Stimulated activated CD8-positive, alpha-beta memory T cell treated with anti-CD3 and anti-CD28 coated beads, Interleukin-4, amount 100 ng/mL, for 4 hours (primary cell): ENCODE results near the gene PSME3IP1.

Experiments used
- DNase-seq, 2 donors: peaks; one replicate each; pipeline ENCODE4 v3.0.0-alpha.2; 2020; ENCODE audit warnings: low read depth in 2 of 2, low spot score in 1 of 2

PSME3IP1 gene

DNA sequence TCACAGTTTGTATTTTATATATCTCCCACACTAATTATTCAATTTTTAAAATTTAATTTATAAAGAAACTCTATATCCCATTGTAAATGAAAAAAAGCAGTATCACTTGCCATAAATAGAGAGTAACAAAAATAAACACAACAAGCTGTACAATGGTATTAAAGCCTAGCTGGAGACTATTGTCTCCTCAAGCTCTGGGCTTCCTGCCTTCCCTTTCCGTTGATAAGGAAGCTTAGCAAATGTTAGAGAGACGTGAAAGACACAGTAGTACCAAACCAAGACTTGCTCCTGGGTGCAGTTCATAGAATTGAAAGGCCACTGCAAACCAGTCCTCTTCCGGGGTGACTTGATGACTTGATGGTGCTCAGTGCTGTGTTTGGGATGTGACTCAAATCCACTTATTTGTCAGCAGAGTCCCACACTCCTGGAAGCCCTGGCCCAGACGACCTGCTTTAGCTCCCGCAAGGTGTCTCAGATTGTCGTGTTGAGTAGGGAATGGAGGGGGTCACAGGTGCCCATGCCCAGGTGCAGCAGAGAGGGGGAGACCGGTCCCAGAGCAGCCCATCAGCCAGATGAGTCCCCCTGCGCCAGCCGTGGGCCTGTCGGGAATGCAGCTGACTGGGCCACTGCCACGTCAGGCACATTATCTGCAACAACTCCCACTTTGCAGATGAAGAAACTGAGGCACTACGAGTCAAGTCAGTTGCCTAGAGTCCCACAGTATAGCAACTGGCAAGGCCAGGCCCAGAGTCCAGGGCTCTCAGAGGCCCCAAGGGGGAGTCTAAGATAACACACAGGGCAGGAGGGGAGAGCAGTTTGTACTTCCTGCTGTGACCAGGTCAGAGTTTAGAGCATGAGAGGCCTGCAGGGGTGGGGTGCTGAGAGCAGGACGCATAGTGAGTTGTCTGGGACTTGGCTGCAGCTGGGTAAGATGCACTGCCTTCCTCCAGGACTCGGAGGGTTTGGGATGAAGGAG is 40.5 kb downstream of the PSME3IP1 start:
- no peak for DNase-seq

DNA sequence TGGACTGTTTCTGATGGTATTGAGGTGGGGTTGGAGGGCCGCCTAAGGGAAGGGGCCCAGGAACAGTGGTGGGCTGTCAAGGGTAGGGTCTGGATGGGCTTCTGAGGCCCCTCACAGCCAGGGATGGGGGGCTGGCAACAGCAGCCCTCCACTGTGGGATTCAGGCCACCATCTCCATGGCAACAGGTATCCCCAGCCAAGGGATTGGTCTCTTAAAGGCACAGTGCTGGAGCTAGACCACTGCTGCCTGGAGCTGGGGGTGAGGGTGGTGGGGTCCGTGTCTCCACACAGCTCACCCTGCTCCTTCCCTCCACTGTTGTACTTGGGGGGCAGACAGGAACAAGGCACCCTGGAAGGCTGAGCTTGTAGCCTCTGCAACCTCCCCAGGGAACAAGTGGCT is 41.8 kb downstream of the PSME3IP1 start:
- DNase-seq: no peak

DNA sequence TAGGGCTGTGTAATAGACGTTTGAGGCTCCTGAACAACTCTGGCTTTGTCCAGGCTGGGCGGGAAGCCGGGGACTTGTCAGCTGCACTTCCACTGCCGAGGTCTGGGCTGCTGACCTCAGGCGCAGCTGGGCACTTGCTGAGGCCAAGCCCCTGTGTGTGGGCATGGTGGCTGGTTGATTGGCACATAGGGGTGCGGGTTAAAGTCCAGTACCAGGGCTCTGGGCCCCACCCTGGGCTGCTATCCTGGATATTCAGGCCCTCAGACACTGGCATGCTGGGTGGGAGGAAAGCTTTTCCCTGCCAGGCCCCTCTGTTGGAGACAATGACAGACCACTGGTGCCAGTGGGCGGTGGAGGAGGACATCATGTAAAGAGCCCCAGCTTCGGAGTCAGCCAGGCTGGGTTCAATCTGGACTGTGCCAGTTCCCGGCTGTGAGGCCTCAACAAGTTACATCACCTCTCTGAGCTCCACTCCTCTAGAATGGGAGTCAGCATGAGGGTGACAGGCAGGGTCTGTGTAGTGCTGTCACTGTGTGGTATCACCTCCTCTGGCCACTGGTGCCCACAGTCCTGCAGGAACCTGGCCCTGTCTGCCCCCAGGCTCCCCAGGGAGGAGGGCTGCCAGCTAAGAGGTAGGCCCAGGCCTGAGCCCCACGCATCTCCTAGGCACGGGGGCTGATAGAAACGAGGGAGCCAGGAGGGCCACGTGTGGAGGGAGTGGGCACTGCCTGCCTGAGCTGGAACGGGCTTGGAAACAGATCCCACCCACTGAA is 42.5 kb downstream of the PSME3IP1 start:
- no peak for DNase-seq

DNA sequence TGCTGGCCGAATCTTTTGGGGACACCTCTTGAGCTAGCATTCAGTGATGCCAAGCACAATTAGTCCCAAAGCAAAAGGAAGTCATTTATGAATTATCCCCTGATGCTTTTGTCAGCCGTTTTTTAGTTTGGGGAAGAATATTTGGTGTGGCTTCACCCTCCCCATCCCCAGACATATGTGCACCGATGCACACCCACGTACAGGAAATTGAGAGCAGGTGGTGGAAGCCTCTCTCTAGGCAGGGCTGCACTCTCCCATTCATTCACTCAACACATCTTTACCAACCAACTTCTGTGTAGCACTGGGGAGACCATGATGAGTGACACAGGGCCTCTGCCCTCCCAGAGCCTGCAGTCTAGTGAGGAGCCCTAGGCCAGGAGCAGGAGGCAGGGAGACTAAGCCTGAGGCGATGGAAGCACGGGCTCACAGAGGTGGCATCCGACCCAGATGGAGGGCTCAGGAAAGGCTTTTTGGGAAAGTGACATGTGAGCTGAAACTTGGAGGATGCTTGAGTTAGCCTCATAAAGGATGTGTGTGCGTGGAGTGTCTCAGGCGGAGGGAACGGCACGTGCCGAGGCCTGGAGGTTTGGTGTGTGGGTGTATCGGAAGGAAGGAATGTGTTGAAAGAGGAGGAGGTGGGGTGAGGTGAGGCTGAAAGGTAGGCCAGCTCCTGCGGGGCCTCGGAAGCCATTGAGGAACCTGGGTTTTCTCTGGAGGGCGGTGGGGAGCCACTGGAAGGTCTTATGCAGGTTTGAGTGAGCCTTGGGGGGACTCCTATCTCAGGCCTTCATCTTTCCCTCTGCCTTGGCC is 43.8 kb downstream of the PSME3IP1 start:
- no peak for DNase-seq

DNA sequence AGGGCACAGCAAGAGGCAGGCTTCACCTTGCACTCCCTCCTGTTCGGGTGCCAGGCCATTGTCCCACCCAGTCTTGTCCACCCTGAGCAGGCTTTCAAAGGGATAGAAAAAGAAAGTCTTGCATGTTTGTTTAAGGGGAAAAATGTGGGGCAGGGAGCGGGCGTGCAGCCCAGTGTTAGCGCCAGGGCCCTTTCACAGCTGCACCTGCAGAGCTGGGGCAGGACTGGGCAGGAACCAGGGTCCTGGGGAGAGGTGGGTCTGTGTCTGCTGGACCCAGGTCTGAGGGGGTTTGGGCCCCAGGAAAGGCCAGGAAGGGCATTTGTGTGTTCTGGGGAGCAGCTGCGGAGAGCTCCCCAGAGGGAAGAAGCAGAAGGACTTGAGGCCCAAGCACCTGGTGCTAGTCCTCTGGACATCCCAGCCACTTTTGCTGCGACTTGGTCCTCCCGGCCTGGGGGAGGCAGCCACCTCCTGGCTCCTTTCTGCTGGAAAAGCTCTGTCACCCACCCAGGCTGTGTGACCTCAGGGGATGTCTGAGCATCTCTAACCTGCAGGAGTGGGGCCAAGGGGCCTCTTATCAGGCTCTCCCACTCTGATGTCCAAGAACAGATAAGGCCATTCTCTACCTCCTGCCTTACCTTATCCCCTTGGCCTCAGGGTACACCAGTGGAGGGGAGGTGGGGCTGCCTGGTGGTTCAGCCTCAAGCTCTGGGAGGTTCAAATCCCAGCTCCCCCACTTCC is 44.7 kb downstream of the PSME3IP1 start:
- DNase-seq: no peak

DNA sequence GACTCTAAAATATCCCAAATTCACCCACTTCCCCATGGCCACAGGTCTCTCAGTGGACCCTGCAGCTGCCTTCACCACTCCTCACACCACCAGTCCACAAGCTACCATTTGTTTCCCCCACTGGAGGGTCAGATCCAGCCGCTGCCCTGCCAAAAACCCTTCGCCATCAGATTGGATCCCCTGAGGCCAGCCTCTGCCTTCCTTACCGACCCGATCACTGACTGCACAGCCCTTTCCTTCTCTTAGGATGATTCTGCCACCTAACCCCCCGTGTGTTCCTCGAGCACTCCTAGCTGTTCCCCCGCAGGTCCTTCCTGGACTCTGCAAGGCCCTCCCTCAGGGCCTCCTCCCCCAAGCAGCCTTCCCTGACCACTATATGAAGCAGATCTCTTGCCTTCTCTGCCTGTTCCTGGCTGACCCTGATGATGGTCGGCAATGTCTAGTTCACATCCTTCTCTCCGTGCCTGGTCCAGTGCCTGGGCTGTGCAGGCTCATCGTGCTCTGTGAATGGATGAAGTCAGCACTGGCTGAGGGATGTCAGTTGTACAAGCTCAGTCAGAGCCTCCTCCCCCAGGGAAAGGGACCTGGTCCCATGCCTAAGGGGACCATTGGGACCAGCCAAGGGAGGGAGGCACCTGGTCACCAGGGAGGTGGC is 47.4 kb downstream of the PSME3IP1 start:
- DNase-seq: no peak

DNA sequence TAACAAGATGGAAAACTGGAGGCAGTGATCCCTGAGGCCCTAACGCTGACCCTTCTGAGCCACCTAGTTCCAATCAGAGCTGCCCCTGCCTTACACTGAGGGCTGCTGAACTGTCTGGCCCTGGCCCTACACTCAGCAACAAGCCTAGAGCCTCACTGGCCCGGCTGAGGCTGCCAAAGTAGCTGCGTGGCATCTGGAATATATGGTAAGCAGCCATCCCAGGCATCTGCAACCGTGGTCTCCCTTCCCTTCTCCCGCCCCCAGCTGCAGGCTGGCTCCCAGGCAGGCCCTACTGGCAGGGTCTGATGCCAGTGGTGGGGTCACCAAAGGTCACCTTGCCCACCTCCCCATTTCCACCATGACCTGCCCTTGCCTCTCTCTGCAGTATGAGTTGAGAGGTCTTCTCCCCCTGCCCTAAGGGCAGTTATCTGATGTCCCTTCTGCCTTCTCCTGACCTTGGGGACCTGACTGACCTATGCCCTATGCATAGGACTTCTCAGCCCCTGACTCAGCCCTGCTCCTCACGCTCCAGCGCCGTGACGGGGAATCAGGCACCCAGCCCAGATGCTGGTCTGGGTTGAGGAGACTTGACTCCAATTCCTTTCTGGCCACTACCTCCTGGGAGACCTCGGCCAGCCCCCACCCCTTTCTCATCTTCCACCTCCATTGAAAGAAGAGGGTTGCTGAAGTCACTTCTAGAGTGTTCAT is 48.1 kb downstream of the PSME3IP1 start:
- no peak for DNase-seq

DNA sequence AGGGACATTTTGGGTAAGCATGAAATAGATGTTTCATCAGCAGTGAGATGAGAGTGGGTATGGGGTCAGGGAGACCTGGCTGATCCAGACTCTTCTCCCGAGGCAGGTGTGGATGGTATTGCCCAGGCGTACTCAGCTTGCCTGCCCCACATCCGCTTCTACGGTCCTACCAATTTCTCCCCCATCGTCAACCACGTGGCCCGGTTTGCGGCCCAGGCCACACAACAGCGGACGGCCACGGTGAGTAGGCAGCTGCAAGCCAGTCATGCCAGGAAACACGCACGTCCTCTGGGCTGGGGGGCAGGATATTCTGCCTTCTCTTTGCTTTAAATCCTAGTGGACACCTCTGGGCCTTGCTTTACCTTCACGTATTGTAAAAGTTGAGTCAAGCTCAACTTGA is 48.8 kb downstream of the PSME3IP1 start:
- DNase-seq: no peak

DNA sequence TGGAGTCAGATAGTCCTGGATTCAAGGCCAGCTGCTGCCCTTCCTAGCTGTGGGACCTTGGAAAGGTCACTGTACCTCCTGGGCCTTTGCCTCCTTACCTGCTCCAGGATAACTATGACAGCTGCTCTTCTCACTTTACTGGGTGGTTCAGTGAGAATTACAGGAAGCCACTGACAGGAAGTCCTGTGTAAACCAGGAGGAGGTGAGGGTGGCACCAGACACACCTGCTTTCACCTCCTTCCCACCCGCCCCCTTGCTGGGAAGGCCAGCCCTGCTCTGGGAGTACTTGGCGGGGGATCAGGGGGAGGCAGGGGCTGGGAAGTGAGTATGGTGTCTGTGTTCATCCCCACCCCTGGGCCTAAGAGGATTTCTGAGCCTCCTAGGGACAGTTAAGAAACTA is 50.9 kb downstream of the PSME3IP1 start:
- DNase-seq: peak in 1 of 2 donors; percentile 14

DNA sequence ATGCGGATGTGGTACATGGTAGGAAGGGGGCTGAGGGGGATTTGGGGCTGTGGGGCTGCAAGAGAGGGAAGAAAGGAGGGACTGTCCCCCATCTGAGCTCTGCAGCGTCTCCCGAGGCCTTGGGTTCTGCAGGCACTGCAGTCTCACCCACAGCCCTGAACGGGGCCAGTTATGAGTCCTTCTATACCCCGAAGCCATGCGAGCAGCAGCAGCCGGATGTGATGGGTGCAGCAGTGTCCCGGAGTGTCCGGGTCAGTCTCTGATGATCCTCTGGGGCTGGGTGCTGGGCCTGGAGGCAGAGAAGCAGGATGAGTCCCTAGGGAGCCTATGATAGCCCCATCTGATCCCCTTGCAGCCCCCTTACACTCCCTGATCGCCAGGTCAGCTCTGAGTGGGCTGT is 52.0 kb downstream of the PSME3IP1 start:
- no peak for DNase-seq

DNA sequence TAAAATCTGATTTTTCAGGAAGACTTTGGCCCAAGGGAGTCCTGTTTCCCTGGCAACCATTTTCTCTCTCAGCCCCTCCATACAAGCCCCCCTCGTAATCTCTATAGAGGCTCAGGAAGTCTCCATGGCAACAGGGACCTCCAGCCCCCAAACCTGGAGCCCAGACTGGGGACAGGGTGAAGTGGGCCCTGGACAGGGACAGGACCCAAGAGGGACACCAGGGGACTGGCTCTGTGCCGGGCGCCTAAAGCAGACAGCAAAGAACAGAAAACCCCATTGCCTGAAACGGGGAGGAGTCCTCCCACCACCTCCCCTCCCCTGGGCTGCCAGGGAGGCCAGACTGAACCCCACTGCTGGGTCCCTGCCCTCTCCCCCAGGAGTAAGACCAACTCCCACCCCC is 52.8 kb downstream of the PSME3IP1 start:
- DNase-seq: no peak

DNA sequence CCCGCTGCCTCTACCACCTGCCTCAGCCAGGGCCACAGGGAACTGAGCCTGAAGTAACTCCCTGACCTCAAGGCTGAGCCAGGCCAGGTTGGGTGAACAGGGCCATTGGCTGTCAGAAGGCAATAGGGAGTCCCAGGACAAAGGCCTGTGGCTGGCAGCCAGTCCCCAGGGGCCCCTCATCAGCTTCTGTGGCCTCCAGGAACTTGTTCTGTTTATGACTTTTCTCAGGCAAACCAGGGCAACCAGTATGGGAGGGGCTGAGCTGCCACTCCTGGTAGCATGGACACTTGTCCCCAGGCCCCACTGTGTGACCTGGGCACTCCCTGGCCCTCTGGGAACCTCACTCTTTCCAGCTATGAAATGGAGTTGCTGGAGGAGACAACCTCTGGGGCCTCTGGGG is 53.4 kb downstream of the PSME3IP1 start:
- DNase-seq: no peak

DNA sequence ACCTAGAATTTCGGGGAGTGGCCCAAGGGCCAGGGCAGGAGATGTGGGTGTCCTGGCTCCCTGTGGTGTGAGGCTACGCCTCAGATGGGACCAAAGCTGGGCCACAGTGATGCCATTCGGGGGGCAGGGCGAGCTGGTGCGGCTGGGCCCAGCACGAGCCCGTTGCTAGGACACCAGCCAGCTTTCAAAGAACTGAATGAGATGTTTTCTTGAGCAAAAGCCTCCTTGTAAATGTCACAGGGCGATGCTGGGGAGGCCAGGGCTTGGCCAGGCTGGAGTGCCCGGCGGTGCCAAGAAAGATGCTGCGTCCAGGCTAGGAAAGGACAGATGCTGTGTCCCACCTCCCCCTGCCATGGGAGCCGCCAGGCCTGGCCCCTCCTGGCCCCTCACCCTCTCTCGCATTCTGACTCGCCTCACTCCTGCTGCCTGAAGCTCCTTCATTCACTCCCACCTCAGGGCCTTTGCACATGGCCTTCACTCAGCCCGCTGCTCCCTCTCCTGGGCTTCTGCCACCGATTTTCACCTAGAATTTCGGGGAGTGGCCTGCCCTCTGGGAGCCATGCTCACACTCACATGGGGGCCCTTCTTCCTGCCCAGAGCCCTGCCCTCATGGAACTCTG is 54.4 kb downstream of the PSME3IP1 start:
- no peak for DNase-seq

DNA sequence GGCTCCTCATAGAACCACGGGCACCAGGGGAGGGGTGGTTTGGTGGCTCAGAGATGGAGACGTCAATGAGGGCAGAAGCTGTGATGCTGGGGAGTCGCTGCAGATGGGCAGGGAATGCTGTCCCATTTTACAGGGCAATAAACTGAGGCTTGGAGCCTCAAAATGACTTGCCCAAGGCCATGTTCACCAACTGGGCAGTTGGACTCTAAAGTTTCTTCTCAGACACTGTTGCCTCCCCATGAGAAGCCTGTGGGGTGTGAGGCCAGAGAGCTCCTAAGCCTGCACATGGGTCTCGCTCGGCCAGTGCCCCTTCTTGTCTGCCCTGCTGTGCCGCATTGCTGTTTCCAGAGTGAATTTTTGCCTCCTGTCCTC is 54.9 kb downstream of the PSME3IP1 start:
- DNase-seq: no peak

DNA sequence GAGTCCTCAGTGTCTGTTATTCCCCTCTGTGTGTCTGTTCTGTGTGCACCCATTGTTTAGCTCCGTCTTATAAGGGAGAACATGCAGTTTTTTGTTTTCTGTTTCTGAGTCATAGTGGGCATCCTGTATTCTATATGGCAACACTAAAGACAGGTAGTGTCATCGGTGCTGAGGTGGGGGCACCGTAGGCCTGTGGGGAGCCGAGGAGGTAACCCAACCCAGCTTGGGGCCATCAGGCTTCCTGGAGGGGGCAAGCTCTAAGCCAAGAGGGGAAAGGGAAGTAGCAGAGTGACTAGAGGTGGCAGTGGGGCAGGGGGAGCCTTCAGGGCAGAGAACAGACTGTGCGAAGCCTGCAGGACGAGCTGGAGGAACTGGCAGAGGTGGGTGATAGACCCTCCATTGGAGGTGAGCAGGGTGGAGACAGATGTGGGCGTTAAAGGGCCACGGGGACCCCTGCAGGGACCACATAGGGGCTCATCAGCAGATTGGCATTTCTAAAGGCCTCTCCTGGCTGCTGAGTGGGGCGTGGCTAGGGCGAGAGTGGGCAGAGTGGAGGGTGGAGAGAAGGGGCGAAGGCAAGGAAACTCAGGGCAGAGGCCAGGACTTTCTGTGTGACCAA is 57.0 kb downstream of the PSME3IP1 start:
- peak in 1 of 2 donors; percentile 15 for DNase-seq

DNA sequence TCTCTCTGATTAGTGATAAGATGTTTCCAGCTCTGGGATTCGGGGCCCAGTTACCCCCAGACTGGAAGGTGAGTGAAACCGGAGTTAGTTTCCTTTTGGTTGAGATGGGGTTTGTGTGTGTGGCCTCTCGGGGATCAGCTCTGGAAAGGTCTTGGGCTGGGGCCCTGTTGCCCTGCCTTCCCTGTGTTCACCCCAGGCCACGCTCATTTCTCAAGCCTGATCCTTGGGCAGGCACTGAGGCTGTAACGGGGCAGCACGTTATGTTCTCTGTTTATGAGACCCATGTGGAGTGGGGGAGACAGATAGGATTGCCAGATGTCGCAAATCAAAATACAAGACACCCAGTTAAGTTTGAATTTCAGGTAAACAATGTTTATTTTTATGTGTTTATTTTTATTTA is 58.0 kb downstream of the PSME3IP1 start:
- no peak for DNase-seq

DNA sequence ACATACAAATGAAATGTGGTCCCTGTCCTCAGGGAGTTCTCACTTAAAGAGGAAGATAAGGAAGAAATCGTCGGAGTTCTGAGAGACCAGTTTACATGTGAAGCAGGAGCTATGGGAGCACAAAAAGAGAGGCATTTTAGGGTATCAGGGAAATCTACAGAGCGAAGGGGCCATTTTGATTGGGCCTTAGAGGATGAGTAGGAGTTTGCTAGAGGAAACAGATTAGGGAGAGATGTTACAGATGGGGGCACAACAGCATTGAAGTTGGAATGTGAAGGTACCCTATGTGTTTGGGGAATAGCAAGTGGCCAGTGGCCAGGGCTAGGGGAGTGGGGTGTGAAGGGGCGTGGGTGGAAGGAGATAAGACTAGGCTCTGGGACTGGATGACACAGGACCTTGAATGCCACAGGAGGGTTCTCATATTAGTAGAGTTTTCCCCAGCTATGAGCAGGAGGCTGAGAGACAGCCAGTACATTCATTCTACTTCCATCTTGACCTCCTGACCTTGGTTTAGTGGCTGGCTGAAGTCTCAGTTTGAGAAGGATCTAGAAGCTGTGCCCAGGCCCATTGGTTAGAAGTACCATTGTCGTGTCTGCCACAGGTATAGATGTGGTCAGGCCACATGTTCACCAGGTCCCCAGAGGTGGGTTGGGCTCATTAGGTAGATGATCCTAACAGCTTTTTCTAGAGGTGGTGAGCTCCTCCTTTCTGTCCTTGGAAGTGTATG is 58.6 kb downstream of the PSME3IP1 start:
- no peak for DNase-seq

DNA sequence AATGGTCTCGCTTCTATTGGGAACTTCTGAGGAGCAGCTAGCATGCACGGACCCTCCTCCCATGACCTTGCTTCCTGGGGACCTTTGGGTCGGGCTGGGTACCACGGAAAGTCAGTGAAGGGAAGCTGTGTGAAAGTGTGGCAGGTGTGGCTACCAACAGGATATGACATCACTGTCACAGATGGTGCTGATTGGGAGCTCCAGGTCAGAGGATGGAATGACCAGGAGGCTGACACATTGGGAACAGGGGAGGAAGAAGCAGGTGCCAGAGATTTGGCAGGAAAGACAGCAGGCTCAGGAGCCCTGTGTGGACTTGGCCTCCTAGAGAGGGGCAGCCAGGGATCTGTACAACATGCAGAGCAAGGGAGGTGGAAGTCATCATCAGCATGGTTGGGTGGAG is 59.4 kb downstream of the PSME3IP1 start:
- no peak for DNase-seq
